ENCODE results near the gene MICU2. TPM values are rescaled to one million over a fixed set of nuclear protein-coding genes. Genes with fewer than 3 reads are reported as not detected.

The MICU2 gene
- total RNA-seq, 1 donor from 2014 or later: 104 TPM

DNA sequence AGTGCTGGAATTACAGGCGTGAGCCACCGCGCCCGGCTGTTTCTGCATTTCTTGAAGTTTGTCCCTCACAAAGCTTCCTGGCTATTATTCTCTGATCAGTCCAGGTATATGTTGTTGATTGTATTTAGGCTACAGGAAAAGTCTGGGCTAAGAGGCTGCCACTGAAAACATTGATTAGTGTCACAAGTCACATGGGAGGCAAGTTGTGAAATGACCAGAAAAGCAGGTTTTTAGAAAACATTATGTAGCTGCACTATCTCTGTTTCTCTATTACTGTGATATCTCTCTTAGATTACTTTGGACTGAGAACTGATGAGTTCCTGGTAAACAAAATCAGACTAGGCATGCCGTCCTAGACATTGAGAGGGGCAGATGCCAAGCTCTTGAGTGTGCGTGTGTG is 128.9 kb downstream of the MICU2 start:
- Histone ChIP-seq H3K4me3 (ENCODE audit: low read depth, low read length) (no peak overlapping the region), H3K27me3 (ENCODE audit: control insufficient read depth, insufficient read depth, low read length) (no peaks in the 10 kb centered on the region), H3K36me3 (ENCODE audit: control insufficient read depth, insufficient read depth, low read length) (no peaks in the 10 kb centered on the region)
- TF ChIP-seq, protein P1, sequence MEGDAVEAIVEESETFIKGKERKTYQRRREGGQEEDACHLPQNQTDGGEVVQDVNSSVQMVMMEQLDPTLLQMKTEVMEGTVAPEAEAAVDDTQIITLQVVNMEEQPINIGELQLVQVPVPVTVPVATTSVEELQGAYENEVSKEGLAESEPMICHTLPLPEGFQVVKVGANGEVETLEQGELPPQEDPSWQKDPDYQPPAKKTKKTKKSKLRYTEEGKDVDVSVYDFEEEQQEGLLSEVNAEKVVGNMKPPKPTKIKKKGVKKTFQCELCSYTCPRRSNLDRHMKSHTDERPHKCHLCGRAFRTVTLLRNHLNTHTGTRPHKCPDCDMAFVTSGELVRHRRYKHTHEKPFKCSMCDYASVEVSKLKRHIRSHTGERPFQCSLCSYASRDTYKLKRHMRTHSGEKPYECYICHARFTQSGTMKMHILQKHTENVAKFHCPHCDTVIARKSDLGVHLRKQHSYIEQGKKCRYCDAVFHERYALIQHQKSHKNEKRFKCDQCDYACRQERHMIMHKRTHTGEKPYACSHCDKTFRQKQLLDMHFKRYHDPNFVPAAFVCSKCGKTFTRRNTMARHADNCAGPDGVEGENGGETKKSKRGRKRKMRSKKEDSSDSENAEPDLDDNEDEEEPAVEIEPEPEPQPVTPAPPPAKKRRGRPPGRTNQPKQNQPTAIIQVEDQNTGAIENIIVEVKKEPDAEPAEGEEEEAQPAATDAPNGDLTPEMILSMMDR (IDR thresholded peaks at IDR 0.05; ENCODE audit: insufficient read depth, low read length, poor library complexity, severe bottlenecking): no peak
- no peak for DNase-seq (ENCODE audit: low read depth)

DNA sequence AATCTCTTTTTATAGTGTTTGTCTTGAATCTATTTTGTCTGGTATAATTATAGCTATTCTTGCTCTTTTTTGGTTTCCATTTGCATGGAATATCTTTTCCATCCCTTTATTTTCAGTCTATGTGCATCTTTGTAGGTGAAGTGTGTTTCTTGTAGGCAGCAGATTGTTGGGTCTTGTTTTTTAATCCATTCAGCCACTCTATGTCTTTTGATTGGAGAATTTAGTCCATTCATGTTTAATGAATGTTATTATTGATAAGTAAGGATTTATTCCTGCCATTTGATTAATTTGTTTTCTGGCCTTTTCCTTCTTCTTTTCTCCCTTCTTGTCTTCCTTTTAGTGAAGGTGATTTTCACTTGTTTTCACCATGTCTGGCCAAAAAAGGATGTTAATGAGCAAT is 133.2 kb downstream of the MICU2 start:
- TF ChIP-seq, protein P1 (IDR thresholded peaks at IDR 0.05; ENCODE audit: insufficient read depth, low read length, poor library complexity, severe bottlenecking): no peak
- H3K36me3 ChIP-seq (ENCODE audit: control insufficient read depth, insufficient read depth, low read length): no peaks in the 10 kb centered on the region
- H3K27me3 ChIP-seq (ENCODE audit: control insufficient read depth, insufficient read depth, low read length): no peaks in the 10 kb centered on the region
- DNase-seq (ENCODE audit: low read depth): no peak
- no peak overlapping the region for H3K4me3 ChIP-seq (ENCODE audit: low read depth, low read length)

DNA sequence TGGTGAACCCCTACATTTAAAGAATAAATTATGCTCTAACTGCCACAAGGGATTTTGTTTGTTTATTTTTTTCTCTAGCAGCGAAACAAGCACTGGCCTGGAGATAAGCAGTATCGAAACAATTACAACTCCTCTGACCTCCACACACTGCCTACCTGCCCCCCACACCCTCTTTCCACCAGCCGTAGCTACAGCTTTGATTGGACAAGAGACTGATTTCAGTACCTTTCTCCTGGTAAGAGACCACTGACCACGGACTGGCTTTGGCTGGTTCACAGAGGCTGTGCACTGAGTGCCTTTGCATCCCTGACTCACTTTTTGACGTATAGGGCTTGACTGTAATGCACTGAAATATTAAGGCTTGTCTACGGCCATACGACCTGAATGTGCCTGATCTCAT is 137.4 kb downstream of the MICU2 start:
- Histone ChIP-seq H3K27me3 (ENCODE audit: control insufficient read depth, insufficient read depth, low read length) (no peaks in the 10 kb centered on the region), H3K4me3 (ENCODE audit: low read depth, low read length) (no peak overlapping the region), H3K36me3 (ENCODE audit: control insufficient read depth, insufficient read depth, low read length) (no peaks in the 10 kb centered on the region)
- TF ChIP-seq, protein P1 (IDR thresholded peaks at IDR 0.05; ENCODE audit: insufficient read depth, low read length, poor library complexity, severe bottlenecking): no peak
- no peak for DNase-seq (ENCODE audit: low read depth)

DNA sequence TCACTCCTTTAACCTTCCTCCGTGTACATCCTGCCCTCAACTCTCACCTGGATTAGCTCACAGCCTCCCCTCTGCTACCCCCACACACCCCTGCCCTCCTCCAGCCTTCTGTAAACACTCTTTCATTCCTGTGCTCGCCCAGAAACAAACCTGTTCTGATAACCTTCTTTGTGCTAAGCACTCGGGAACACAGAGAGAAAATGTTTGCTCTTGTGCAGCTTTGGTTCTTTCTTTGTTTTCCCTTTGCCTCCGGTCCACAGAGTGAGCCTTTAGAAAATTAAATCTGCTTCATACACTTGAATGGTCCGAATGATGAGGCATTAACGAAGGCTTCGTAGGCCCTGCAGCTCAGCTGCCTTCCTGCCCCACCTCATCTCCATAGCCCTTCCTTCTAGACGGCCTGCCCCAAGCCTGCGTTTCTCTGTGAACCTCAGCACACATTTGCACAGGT is 138.2 kb downstream of the MICU2 start:
- DNase-seq (ENCODE audit: low read depth): no peak
- Histone ChIP-seq H3K36me3 (ENCODE audit: control insufficient read depth, insufficient read depth, low read length) (no peaks in the 10 kb centered on the region), H3K4me3 (ENCODE audit: low read depth, low read length) (no peak overlapping the region), H3K27me3 (ENCODE audit: control insufficient read depth, insufficient read depth, low read length) (no peaks in the 10 kb centered on the region)
- TF ChIP-seq, protein P1 (IDR thresholded peaks at IDR 0.05; ENCODE audit: insufficient read depth, low read length, poor library complexity, severe bottlenecking): no peak

DNA sequence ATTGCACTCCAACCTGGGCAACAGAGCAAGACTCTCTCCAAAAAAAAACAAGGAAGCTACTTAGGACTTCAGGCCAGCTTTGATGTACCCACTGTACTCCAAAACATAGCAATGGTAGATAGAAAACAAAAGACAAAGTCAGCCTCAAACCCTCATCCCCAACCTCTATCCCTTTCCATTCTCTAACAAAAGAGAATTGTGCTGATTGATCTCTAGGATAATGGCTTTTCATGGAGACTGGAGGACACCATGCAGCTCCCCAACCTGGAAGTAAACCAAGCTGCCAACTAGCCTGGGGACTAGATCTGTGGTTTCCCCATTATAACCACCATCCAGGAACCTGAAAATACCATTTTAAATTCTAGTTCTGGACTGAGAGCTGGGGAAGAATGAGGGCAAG is 140.5 kb downstream of the MICU2 start:
- DNase-seq (ENCODE audit: low read depth): no peak
- TF ChIP-seq, protein P1 (IDR thresholded peaks at IDR 0.05; ENCODE audit: insufficient read depth, low read length, poor library complexity, severe bottlenecking): no peak
- Histone ChIP-seq H3K27me3 (ENCODE audit: control insufficient read depth, insufficient read depth, low read length) (no peaks in the 10 kb centered on the region), H3K36me3 (ENCODE audit: control insufficient read depth, insufficient read depth, low read length) (no peaks in the 10 kb centered on the region), H3K4me3 (ENCODE audit: low read depth, low read length) (no peak overlapping the region)

DNA sequence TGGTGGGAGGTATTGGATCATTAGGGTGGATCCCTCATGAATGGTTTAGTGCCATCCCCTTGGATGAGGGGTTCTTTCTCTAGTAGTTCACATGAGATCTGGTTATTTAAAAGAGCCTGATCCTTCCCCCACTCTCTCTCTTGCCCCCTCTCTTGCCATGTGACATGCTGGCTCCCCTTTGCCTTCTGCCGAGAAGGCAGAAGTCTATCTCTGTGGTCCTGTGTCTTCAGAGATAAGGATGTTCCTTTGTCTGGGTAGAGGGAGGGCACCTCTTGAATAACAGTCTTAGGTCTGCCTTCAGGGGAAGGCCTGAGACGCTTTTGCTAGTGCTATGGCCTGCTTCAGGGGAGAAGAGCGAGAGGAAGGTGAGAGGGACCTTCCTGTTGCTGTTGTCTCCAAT is 142.8 kb downstream of the MICU2 start:
- TF ChIP-seq, protein P1 (IDR thresholded peaks at IDR 0.05; ENCODE audit: insufficient read depth, low read length, poor library complexity, severe bottlenecking): no peak
- no peaks in the 10 kb centered on the region for H3K27me3 ChIP-seq (ENCODE audit: control insufficient read depth, insufficient read depth, low read length)

More for the DNA sequence above, 142.8 kb downstream of the MICU2 start:
- Histone ChIP-seq H3K4me3 (ENCODE audit: low read depth, low read length) (no peak overlapping the region), H3K36me3 (ENCODE audit: control insufficient read depth, insufficient read depth, low read length) (no peaks in the 10 kb centered on the region)
- DNase-seq (ENCODE audit: low read depth): no peak

All from kidney epithelial cell (primary cell).